HepG2 (cell line): Measurements from ENCODE around the gene MAPK10. TPM values are rescaled to one million over a fixed set of nuclear protein-coding genes. Genes with fewer than 3 reads are reported as not detected.
"Not testable (repeated sequence)": the region's sequence is repeated elsewhere in the genome, so short reads cannot be mapped to it uniquely, and the experiment has no call there.

Experiments
- ATAC-seq: fragments of 200-7000 bp; cut with Tn5 transposase; 3 replicates; pipeline ENCODE4 v1.9.1; 2020; ENCODE audit warnings: mild to moderate bottlenecking, moderate library complexity
- BruUV-seq: library from RNA; stranded (reverse); fragments of 400-500 nt; replicated peaks from 2 replicates; lab custom pipeline; 2021; lab: Mats Ljungman, UMichigan
- CTCF ChIA-PET: fragments of 300-600 bp; formaldehyde crosslinking; extraction: SDS; loops from one replicate; lab custom pipeline; 2021; ENCODE audit warnings: low total read pairs, inconsistent platforms, low intra/inter-chr PET ratio; lab: Yijun Ruan, JAX
- POLR2A ChIA-PET: fragments of 350-600 bp; sonication (Branson Sonifier 250); formaldehyde crosslinking; loops from one replicate; lab custom pipeline; 2020; ENCODE audit warnings: antibody characterized with exemption, inconsistent platforms; lab: Yijun Ruan, JAX
- DNase-seq: peaks from one replicate; pipeline ENCODE4 v3.0.0-alpha.2; 2015; ENCODE audit warnings: low spot score
- FAIRE-seq: peaks from 3 replicates; lab custom pipeline; 2011; peaks lifted over from hg19 to GRCh38; lab: Jason Lieb, UNC
- H2AFZ ChIP-seq: one replicate; pipeline ENCODE4 v1.6.1; 2011; ENCODE audit warnings: low read length, inconsistent platforms
- H3K27ac ChIP-seq: fragments of 300-600 bp; 3 replicates; pipeline ENCODE4 v1.8.0; 2011; ENCODE audit warnings: mixed run types, mild to moderate bottlenecking, mixed read lengths, low read length, inconsistent platforms; ENCODE audit not compliant: insufficient read depth; ENCODE audit errors: extremely low read length
- H3K27me3 ChIP-seq, 2 experiments: fragments of 200-600 bp in 1 of 2; 2 replicates in 1 of 2; 3 replicates in 1 of 2; pipeline versions ENCODE4 v1.6.0 to v1.8.0; 2011; ENCODE audit warnings: low read length in 2 of 2, mild to moderate bottlenecking in 2 of 2, moderate library complexity in 2 of 2, inconsistent platforms in 1 of 2; ENCODE audit not compliant: insufficient read depth in 2 of 2, control insufficient read depth in 1 of 2
- H3K36me3 ChIP-seq, 2 experiments: fragments of 200-600 bp in 1 of 2; replicated peaks in 1 of 2; 2 replicates in 1 of 2; 3 replicates in 1 of 2; pipeline versions ENCODE4 v1.5.1 to v1.8.0; 2011; ENCODE audit warnings: low read length in 2 of 2, inconsistent platforms in 1 of 2; ENCODE audit not compliant: insufficient read depth in 2 of 2, control insufficient read depth in 1 of 2
- H3K4me1 ChIP-seq: 2 replicates; pipeline ENCODE4 v1.5.1; 2012; ENCODE audit warnings: low read length, inconsistent platforms; ENCODE audit not compliant: insufficient read depth
- H3K4me2 ChIP-seq: 2 replicates; pipeline ENCODE4 v1.6.0; 2011; ENCODE audit warnings: low read depth, low read length, inconsistent platforms
- H3K4me3 ChIP-seq, 3 experiments: fragments of 200-600 bp in 1 of 3; sonication (generic), shearing (Covaris generic) in 1 of 3; replicated peaks in 1 of 3; 2 replicates each; pipeline ENCODE4 v1.5.1; 2011 to 2016; ENCODE audit warnings: low read length in 3 of 3, inconsistent platforms in 2 of 3, low read depth in 2 of 3, mild to moderate bottlenecking in 2 of 3, control low read depth in 1 of 3, mixed read lengths in 1 of 3; ENCODE audit not compliant: insufficient read depth in 1 of 3
- H3K79me2 ChIP-seq: one replicate; pipeline ENCODE4 v1.6.1; 2011; ENCODE audit warnings: low read length, inconsistent platforms; ENCODE audit not compliant: insufficient read depth
- H3K9ac ChIP-seq: 2 replicates; pipeline ENCODE4 v1.6.0; 2011; ENCODE audit warnings: mild to moderate bottlenecking, low read depth, low read length, inconsistent platforms; ENCODE audit not compliant: insufficient read depth
- H3K9me3 ChIP-seq: 2 replicates; pipeline ENCODE4 v1.5.1; 2012; ENCODE audit warnings: mild to moderate bottlenecking, low read length
- H4K20me1 ChIP-seq: 2 replicates; pipeline ENCODE4 v1.6.0; 2011; ENCODE audit warnings: inconsistent platforms, mild to moderate bottlenecking, low read length, moderate library complexity; ENCODE audit not compliant: insufficient read depth
- MAFF ChIP-seq: IDR thresholded peaks from 2 replicates; pipeline ENCODE4 v1.6.1; 2011; ENCODE audit warnings: low read depth, low read length, improper control_type of control experiment
- MAFK ChIP-seq, 2 experiments: IDR thresholded peaks in 1 of 2; conservative IDR thresholded peaks in 1 of 2; 2 replicates each; pipeline ENCODE4 v1.6.1; 2011; ENCODE audit warnings: improper control_type of control experiment in 2 of 2, low read length in 2 of 2
- SIN3A ChIP-seq: IDR thresholded peaks from 2 replicates; pipeline ENCODE4 v1.6.1; 2011; ENCODE audit warnings: low read depth, mild to moderate bottlenecking, control low read depth, low read length, borderline replicate concordance
- TOE1 ChIP-seq: sonication (generic); formaldehyde crosslinking; IDR thresholded peaks from 2 replicates; pipeline ENCODE4 v1.4.0; 2020; ENCODE audit warnings: mild to moderate bottlenecking, missing genetic modification reagents
- ZNF296 ChIP-seq: sonication (generic); formaldehyde crosslinking; conservative IDR thresholded peaks from 2 replicates; pipeline ENCODE4 v1.5.0; 2020; ENCODE audit warnings: mild to moderate bottlenecking, missing genetic modification reagents
- ZNF546 ChIP-seq: sonication (generic); formaldehyde crosslinking; conservative IDR thresholded peaks from 2 replicates; pipeline ENCODE4 v1.8.1; 2023; ENCODE audit warnings: mild to moderate bottlenecking, missing genetic modification reagents
- WGBS: methylation state at CpG from one replicate; pipeline ENCODE4 v1.1.6; 2017; ENCODE audit warnings: low lambda C conversion rate; 5-methylcytosine and 5-hydroxymethylcytosine counted together
- in situ Hi-C: cut with HindIII; loops from 2 replicates; pipeline ENCODE4 v1.10.0; 2017; ENCODE audit warnings: low pct_unique_long_range_greater_than_20kb; ENCODE audit not compliant: extremely low pct_ligation_motif_present
- intact Hi-C: fragments of 100-400 bp; cut with micrococcal nuclease; formaldehyde crosslinking; loops from one replicate; pipeline ENCODE4 v1.10.0; 2022; ENCODE audit not compliant: unreplicated experiment
- polyA plus RNA-seq, 8 experiments: library from polyadenylated mRNA; depleted of rRNA in 3 of 8; stranded (reverse) in 7 of 8; unstranded in 1 of 8; fragments of >200 nt; fragmentation: Illumina TruSeq in 4 of 8; extraction: Trizol in 4 of 8; gene quantifications; 2 replicates each; pipeline versions ENCODE4 v1.2.1 to v1.2.3, GENCODE V29; 2011 to 2016; ENCODE audit warnings: low read depth in 4 of 8, missing spikeins in 1 of 8, mixed read lengths in 1 of 8; ENCODE audit not compliant: insufficient read depth in 1 of 8
- total RNA-seq, 5 experiments: library from RNA; depleted of rRNA; stranded (reverse); fragments of >200 nt; fragmentation: Illumina TruSeq; extraction: Trizol; gene quantifications; 2 replicates each; pipeline ENCODE4 v1.2.3, GENCODE V29; 2016; ENCODE audit warnings: low read depth in 1 of 5
- TF ChIP-seq, protein P1 (sequence below): sonication (generic); formaldehyde crosslinking; IDR thresholded peaks from 2 replicates; pipeline ENCODE4 v1.4.0; 2020; ENCODE audit warnings: mild to moderate bottlenecking, low read depth, missing genetic modification reagents
- TF ChIP-seq, protein P2 (sequence below): IDR thresholded peaks from 2 replicates; pipeline ENCODE4 v1.6.1; 2016; ENCODE audit warnings: control low read depth
- TF ChIP-seq, protein P3 (sequence below): sonication (generic); formaldehyde crosslinking; IDR thresholded peaks from 2 replicates; pipeline ENCODE4 v1.4.0; 2020; ENCODE audit warnings: missing genetic modification reagents

Gene MAPK10
- total and polyA plus RNA-seq, 2 of the 13 experiments (the other 11 are each of a cell fraction or from before 2014, with no cell fraction given) = not detected

DNA sequence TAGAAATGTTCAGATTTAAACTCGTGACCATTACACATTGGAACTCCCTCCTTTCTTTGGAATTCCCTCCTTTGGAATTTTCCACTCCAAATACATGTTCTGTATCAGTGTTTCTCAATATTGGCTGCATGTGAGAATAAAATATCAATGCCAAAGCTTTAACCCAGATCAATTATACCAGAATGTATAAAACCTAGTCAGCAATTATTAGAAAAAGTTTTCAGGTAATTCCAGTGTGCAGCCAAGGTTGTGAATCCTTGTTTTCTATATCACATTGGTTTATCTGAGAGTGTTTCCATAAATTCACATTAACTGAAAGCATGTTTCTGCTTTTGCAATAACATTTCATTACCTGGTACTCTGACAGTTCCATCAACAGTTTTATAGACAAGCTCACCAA, 394.3 kb downstream of the MAPK10 start:
- WGBS = 0% methylated on average over 1 of the region's 1 CpG
- ATAC-seq (no peak), FAIRE-seq (no peak), DNase-seq (no peak)
- BruUV-seq = no TSS peak
- Histone ChIP-seq H3K4me1 (no peaks in the 10 kb centered on the region), H3K4me2 (no peak overlapping the region), H3K27me3 (no peaks in the 10 kb centered on the region), H3K36me3 (no peaks in the 10 kb centered on the region), H3K79me2 (no peaks in the 10 kb centered on the region), H3K4me3 (no peak overlapping the region), H3K9ac (no peak overlapping the region), H3K9me3 (no peaks in the 10 kb centered on the region), H2AFZ (no peak overlapping the region), H4K20me1 (no peaks in the 10 kb centered on the region), H3K27ac (no peak overlapping the region)
- in situ Hi-C loops = loop anchor here (5.0 kb wide), 1 partner anchor 168 kb away; no protein-coding TSS in a partner anchor
- intact Hi-C loops = loop anchor here (10.0 kb wide), 1 partner anchor 141 kb away; no protein-coding TSS in a partner anchor
- ChIA-PET POLR2A (no interaction called here), CTCF (no interaction called here)
- TF ChIP-seq, protein P1, sequence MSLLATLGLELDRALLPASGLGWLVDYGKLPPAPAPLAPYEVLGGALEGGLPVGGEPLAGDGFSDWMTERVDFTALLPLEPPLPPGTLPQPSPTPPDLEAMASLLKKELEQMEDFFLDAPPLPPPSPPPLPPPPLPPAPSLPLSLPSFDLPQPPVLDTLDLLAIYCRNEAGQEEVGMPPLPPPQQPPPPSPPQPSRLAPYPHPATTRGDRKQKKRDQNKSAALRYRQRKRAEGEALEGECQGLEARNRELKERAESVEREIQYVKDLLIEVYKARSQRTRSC (CRISPR knock-in tag) = no peak
- TF ChIP-seq MAFF = peak; percentile 54
- TF ChIP-seq, protein P2, sequence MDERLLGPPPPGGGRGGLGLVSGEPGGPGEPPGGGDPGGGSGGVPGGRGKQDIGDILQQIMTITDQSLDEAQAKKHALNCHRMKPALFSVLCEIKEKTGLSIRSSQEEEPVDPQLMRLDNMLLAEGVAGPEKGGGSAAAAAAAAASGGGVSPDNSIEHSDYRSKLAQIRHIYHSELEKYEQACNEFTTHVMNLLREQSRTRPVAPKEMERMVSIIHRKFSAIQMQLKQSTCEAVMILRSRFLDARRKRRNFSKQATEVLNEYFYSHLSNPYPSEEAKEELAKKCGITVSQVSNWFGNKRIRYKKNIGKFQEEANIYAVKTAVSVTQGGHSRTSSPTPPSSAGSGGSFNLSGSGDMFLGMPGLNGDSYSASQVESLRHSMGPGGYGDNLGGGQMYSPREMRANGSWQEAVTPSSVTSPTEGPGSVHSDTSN (CRISPR knock-in tag) = no peak
- TF ChIP-seq ZNF546 (CRISPR knock-in tag) = no peak
- TF ChIP-seq TOE1 (CRISPR knock-in tag) = no peak
- TF ChIP-seq MAFK (conservative IDR thresholded peaks at IDR 0.05 in 1 of 2, IDR thresholded peaks at IDR 0.05 in 1 of 2; ENCODE audit: low read length in 2 of 2) = peak; percentile 52 to 73
- TF ChIP-seq, protein P3, sequence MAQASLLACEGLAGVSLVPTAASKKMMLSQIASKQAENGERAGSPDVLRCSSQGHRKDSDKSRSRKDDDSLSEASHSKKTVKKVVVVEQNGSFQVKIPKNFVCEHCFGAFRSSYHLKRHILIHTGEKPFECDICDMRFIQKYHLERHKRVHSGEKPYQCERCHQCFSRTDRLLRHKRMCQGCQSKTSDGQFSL (CRISPR knock-in tag) = no peak
- no peak for TF ChIP-seq SIN3A
- TF ChIP-seq ZNF296 = no peak

DNA sequence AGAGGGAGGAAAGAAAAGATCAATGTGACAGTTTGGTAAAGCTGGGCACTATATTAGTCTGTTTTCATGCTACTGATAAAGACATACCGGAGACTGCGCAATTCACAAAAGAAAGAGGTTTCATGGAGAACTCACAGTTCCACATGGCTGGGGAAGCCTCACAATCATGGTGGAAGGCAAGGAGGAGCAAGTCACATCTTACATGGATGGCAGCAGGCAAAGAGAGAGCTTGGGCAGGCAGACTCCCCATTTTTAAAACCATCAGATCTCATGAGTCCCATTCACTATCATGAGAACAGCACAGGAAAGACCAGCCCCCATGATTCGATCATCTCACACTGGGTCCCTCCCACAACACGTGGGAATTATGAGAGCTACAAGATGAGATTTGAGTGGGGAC, 394.8 kb downstream of the MAPK10 start:
- WGBS = 67% methylated on average over 3 of the region's 4 CpGs
- H2AFZ ChIP-seq, H3K27me3 ChIP-seq, H3K4me2 ChIP-seq, H3K4me1 ChIP-seq, H3K79me2 ChIP-seq, CTCF ChIA-PET, H3K9ac ChIP-seq, DNase-seq, FAIRE-seq, H3K9me3 ChIP-seq, H4K20me1 ChIP-seq, ATAC-seq, H3K36me3 ChIP-seq, H3K27ac ChIP-seq, H3K4me3 ChIP-seq, BruUV-seq, POLR2A ChIA-PET: not testable (repeated sequence)
- intact Hi-C loops = loop anchor here (10.0 kb wide), 1 partner anchor 140 kb away; no protein-coding TSS in a partner anchor
- in situ Hi-C loops = loop anchor here (5.0 kb wide), 1 partner anchor 168 kb away; no protein-coding TSS in a partner anchor
